Stimulated activated CD8-positive, alpha-beta memory T cell treated with anti-CD3 and anti-CD28 coated beads, Interleukin-7, amount 100 ng/mL, for 48 hours (primary cell): Measurements from ENCODE around the gene RNF123.

Experiments used
- DNase-seq, 2 donors: peaks; one replicate each; pipeline ENCODE4 v3.0.0-alpha.2; 2020; ENCODE audit warnings: low read depth in 1 of 2; ENCODE audit errors: extremely low read depth in 1 of 2

RNF123 gene

GRCh38 chr3:49700453-49701128 lies 11.2 kb downstream of the RNF123 start:
- no peak for DNase-seq

- no peak for DNase-seq
These were observed 12.2 kb downstream of the RNF123 start for GRCh38 chr3:49701388-49702077.

- DNase-seq, result no peak
These were observed 13.3 kb downstream of the RNF123 start for GRCh38 chr3:49702672-49703071.

- DNase-seq, result no peak
These were observed 14.1 kb downstream of the RNF123 start for GRCh38 chr3:49703443-49703927.

GRCh38 chr3:49703956-49704355 lies 14.6 kb downstream of the RNF123 start:
- DNase-seq, result no peak

GRCh38 chr3:49704629-49705028 lies 15.3 kb downstream of the RNF123 start:
- no peak for DNase-seq

- DNase-seq, result no peak
These were observed 16.1 kb downstream of the RNF123 start for GRCh38 chr3:49705390-49705960.

GRCh38 chr3:49706456-49707112 lies 17.2 kb downstream of the RNF123 start:
- no peak for DNase-seq

- DNase-seq, result no peak
These were observed 17.7 kb downstream of the RNF123 start for GRCh38 chr3:49707113-49707480.

- DNase-seq, result no peak
These were observed 20.5 kb downstream of the RNF123 start for GRCh38 chr3:49709852-49710251.

GRCh38 chr3:49711489-49711888 lies 22.1 kb downstream of the RNF123 start:
- no peak for DNase-seq

- no peak for DNase-seq
These were observed 22.8 kb downstream of the RNF123 start for GRCh38 chr3:49712166-49712565.

GRCh38 chr3:49712631-49713317 lies 23.4 kb downstream of the RNF123 start:
- no peak for DNase-seq

- no peak for DNase-seq
These were observed 24.2 kb downstream of the RNF123 start for GRCh38 chr3:49713336-49714105.

GRCh38 chr3:49714728-49715550 lies 25.6 kb downstream of the RNF123 start:
- no peak for DNase-seq

GRCh38 chr3:49715611-49716121 lies 26.3 kb downstream of the RNF123 start:
- DNase-seq, result no peak

- no peak for DNase-seq
These were observed 26.8 kb downstream of the RNF123 start for GRCh38 chr3:49716169-49716568.

GRCh38 chr3:49716691-49717210 lies 27.4 kb downstream of the RNF123 start:
- DNase-seq, result no peak
